ENCODE results near the gene PARP3. TPM values are rescaled to one million over a fixed set of nuclear protein-coding genes. Genes with fewer than 3 reads are reported as not detected.
A peak's percentile ranks its signal among the peaks of the same experiment; 100 is the strongest.
"Not testable (repeated sequence)": the region's sequence is repeated elsewhere in the genome, so short reads cannot be mapped to it uniquely, and the experiment has no call there.

The PARP3 gene
- total RNA-seq, 4 donors from 2014 or later = 7.3 to 33.0 (median 14.2) TPM

DNA sequence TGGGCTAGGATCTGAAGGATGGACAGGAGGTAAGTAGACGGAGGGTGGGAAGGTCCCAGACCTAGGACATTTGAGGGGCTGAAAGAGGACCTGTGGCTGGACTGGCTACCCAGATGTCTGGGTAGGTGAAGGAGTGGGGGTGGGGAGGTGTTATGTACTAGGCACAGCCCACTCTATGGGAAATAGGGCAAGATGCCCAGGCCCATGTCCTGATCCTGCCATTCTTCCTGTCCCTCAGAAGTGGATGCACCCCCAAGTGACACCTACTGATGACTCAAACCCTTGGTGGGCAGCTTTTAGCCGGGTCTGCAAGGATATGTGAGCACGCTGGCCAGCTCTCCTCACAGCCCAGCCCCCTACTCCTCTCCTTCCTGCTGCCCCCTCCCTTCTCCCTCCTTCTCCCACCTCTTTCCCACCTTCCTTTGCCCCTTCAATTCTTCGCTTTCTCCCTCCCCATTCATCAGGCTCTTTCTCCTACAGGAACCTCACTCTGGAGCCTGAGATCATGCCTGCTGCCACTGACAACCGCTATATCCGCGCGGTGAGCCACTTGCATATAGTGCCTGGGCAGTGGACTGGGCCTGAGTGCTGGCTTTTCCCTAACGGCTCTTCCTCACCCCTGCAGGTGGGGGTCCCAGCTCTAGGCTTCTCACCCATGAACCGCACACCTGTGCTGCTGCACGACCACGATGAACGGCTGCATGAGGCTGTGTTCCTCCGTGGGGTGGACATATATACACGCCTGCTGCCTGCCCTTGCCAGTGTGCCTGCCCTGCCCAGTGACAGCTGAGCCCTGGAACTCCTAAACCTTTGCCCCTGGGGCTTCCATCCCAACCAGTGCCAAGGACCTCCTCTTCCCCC lies 46.4 kb downstream of the PARP3 start:
- Histone ChIP-seq H3K27ac (no peak overlapping the region), H3K27me3 (no peaks in the 10 kb centered on the region), H3K4me1 (peaks cover 12 to 51% (median 16%) of the 10 kb centered on the region in 3 donors), H3K4me3 (no peak overlapping the region), H3K36me3 (peaks cover 8 to 25% (median 13%) of the 10 kb centered on the region in 3 donors), H3K9me3 (no peaks in the 10 kb centered on the region)
- 74 to 80% methylated on average over 9 to 15 of the region's 15 CpGs for WGBS, 2 donors
- TF ChIP-seq, protein P1, sequence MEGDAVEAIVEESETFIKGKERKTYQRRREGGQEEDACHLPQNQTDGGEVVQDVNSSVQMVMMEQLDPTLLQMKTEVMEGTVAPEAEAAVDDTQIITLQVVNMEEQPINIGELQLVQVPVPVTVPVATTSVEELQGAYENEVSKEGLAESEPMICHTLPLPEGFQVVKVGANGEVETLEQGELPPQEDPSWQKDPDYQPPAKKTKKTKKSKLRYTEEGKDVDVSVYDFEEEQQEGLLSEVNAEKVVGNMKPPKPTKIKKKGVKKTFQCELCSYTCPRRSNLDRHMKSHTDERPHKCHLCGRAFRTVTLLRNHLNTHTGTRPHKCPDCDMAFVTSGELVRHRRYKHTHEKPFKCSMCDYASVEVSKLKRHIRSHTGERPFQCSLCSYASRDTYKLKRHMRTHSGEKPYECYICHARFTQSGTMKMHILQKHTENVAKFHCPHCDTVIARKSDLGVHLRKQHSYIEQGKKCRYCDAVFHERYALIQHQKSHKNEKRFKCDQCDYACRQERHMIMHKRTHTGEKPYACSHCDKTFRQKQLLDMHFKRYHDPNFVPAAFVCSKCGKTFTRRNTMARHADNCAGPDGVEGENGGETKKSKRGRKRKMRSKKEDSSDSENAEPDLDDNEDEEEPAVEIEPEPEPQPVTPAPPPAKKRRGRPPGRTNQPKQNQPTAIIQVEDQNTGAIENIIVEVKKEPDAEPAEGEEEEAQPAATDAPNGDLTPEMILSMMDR (IDR thresholded peaks at IDR 0.05) = no peak
- no peak for TF ChIP-seq POLR2A (IDR thresholded peaks at IDR 0.05)
- intact Hi-C loops (cut with DNase I) = no loop called here
- no peak for DNase-seq

DNA sequence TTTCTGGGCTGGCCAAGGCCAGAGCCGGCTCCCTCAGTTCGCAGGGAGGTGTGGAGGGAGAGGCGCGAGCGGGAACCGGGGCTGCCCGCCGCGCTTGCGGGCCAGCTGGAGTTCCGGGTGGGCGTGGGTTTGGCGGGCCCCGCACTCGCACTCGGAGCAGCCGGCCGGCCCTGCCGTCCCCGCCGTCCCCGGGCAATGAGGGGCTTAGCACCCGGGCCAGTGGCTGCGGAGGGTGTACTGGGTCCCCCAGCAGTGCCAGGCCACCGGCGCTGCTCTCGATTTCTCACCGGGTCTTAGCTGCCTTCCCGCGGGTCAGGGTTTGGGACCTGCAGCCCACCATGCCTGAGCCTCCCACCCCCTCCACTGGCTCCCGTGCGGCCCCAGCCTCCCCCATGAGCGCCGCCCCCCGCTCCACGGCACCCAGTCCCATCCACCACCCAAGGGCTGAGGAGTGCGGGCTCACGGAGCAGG lies 48.4 kb downstream of the PARP3 start:
- DNase-seq; H3K27ac ChIP-seq; intact Hi-C loops (cut with DNase I); H3K9me3 ChIP-seq; H3K4me3 ChIP-seq; H3K27me3 ChIP-seq: not testable (repeated sequence)
- 76% methylated on average over 7 of the region's 38 CpGs; no CpG with 5 or more reads in 1 of the 2 donors for WGBS, 2 donors
- H3K4me1 ChIP-seq = peaks cover 12 to 59% (median 25%) of the 10 kb centered on the region in 3 donors
- H3K36me3 ChIP-seq = peaks cover 15 to 40% (median 24%) of the 10 kb centered on the region in 3 donors

DNA sequence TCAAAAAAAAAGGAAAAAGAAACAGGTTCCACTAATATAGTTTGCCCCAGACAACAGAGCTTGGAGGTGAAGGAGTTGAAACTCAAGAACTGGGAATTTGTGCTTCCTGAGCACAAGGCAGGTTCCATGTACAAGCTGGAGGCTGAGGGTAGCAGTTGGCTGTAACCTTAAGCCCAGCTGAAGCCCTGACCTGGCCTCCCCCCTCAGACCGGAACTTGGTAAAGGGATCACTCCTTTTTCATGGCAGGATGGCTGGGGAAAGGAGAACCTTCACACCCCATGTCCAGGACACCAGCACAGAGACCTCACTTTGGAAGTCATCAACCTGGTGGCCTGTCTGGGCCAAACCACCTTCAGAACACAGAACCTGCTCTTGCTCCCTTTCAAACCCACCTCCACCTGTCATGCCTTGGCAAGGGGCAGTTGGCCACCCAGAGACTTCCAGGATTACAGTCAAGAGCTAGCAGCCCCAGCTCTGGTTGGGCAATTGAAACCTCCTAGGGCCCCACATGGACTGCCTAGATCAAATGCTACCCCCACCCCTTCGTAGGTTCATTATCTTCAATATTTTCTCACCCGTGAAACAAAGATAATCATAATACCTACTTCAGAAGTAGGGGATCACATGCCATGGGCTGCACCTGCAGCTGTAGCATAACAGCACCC lies 50.0 kb downstream of the PARP3 start:
- no peak for TF ChIP-seq POLR2A (IDR thresholded peaks at IDR 0.05)
- TF ChIP-seq, protein P1 (IDR thresholded peaks at IDR 0.05) = no peak
- Histone ChIP-seq H3K27me3 (no peaks in the 10 kb centered on the region), H3K4me1 (peaks cover 12 to 64% (median 25%) of the 10 kb centered on the region in 3 donors), H3K36me3 (peaks cover 15 to 40% (median 24%) of the 10 kb centered on the region in 3 donors), H3K27ac (no peak overlapping the region), H3K4me3 (no peak overlapping the region), H3K9me3 (no peaks in the 10 kb centered on the region)
- 75 to 76% methylated on average over 2 to 3 of the region's 3 CpGs for WGBS, 2 donors
- intact Hi-C loops (cut with DNase I) = no loop called here
- DNase-seq = no peak

DNA sequence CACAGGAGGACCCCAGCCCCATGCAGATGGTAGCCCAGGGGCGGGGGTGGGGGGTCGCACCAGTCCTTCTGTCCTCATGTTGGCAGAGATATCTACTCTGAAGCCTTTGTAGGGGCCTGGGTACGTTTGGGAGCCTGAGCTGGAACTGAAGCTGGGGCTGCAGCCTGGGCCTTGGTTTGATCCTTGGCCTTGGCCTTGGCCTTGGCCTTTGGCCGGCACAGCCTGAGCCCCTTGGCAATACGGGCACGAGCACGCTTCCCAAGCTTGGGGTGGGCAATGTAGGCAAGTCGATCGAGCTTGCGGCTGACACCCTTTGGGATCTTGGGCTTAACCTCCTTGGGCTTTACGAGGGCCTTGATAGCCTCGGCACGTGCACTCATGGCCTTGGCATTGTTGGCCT lies 51.5 kb downstream of the PARP3 start:
- Histone ChIP-seq H3K4me1 (peaks cover 12 to 73% (median 25%) of the 10 kb centered on the region in 3 donors), H3K36me3 (peaks cover 15 to 40% (median 24%) of the 10 kb centered on the region in 3 donors)
- DNase-seq; H3K27ac ChIP-seq; H3K27me3 ChIP-seq; intact Hi-C loops (cut with DNase I); H3K9me3 ChIP-seq; H3K4me3 ChIP-seq: not testable (repeated sequence)
- no CpG with 5 or more reads among the region's 13 CpGs for WGBS, 2 donors

DNA sequence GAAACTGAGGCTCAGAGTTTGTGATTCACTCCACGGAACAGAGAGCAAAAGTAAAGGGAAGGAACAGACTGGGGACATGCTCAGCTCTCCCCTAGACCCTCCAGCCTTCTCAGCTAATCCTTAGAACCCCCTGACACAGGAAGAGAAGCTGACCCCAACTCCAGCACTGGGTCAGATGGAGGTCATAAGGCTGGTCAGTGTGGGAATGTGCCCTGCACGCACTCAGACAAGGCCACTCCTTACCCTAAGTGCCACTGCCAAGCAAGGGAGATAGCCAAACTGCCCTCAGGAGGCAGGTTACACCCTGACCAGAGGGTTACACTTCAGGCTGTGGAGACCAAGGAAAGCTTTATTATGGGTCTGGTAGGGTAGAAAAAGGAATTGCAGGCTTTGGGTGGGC lies 52.4 kb downstream of the PARP3 start:
- no peak for DNase-seq
- TF ChIP-seq, protein P1 (IDR thresholded peaks at IDR 0.05) = no peak
- no peak for TF ChIP-seq POLR2A (IDR thresholded peaks at IDR 0.05)
- Histone ChIP-seq H3K36me3 (peaks cover 15 to 40% (median 24%) of the 10 kb centered on the region in 3 donors), H3K27me3 (peaks cover 0 to 7% (median 0%) of the 10 kb centered on the region in 4 donors), H3K9me3 (no peaks in the 10 kb centered on the region), H3K4me3 (peak overlapping the region; percentile 70 to 90 (median 82)), H3K27ac (peak overlapping the region; percentile 2 to 92 (median 90)), H3K4me1 (peaks cover 9 to 69% (median 25%) of the 10 kb centered on the region in 3 donors)
- WGBS, 2 donors = 48 to 58% methylated on average over 2 of the region's 2 CpGs
- intact Hi-C loops (cut with DNase I) = no loop called here
